HepG2 (cell line): ENCODE measurements around the gene SH2D2A. TPM values are rescaled to one million over a fixed set of nuclear protein-coding genes. Genes with fewer than 3 reads are reported as not detected.

Experiments used
- ATAC-seq: fragments of 200-7000 bp; cut with Tn5 transposase; 3 replicates; pipeline ENCODE4 v1.9.1; 2020; ENCODE audit warnings: mild to moderate bottlenecking, moderate library complexity
- BruUV-seq: library from RNA; stranded (reverse); fragments of 400-500 nt; replicated peaks from 2 replicates; lab custom pipeline; 2021; lab: Mats Ljungman, UMichigan
- CTCF ChIA-PET: fragments of 300-600 bp; formaldehyde crosslinking; extraction: SDS; loops from one replicate; lab custom pipeline; 2021; ENCODE audit warnings: low total read pairs, inconsistent platforms, low intra/inter-chr PET ratio; lab: Yijun Ruan, JAX
- POLR2A ChIA-PET: fragments of 350-600 bp; sonication (Branson Sonifier 250); formaldehyde crosslinking; loops from one replicate; lab custom pipeline; 2020; ENCODE audit warnings: antibody characterized with exemption, inconsistent platforms; lab: Yijun Ruan, JAX
- DNase-seq: peaks from one replicate; pipeline ENCODE4 v3.0.0-alpha.2; 2015; ENCODE audit warnings: low spot score
- FAIRE-seq: peaks from 3 replicates; lab custom pipeline; 2011; peaks lifted over from hg19 to GRCh38; lab: Jason Lieb, UNC
- H2AFZ ChIP-seq: one replicate; pipeline ENCODE4 v1.6.1; 2011; ENCODE audit warnings: low read length, inconsistent platforms
- H3K27ac ChIP-seq: fragments of 300-600 bp; 3 replicates; pipeline ENCODE4 v1.8.0; 2011; ENCODE audit warnings: mixed run types, mild to moderate bottlenecking, mixed read lengths, low read length, inconsistent platforms; ENCODE audit not compliant: insufficient read depth; ENCODE audit errors: extremely low read length
- H3K27me3 ChIP-seq, 2 experiments: fragments of 200-600 bp in 1 of 2; 2 replicates in 1 of 2; 3 replicates in 1 of 2; pipeline versions ENCODE4 v1.6.0 to v1.8.0; 2011; ENCODE audit warnings: low read length in 2 of 2, mild to moderate bottlenecking in 2 of 2, moderate library complexity in 2 of 2, inconsistent platforms in 1 of 2; ENCODE audit not compliant: insufficient read depth in 2 of 2, control insufficient read depth in 1 of 2
- H3K36me3 ChIP-seq, 2 experiments: fragments of 200-600 bp in 1 of 2; replicated peaks in 1 of 2; 2 replicates in 1 of 2; 3 replicates in 1 of 2; pipeline versions ENCODE4 v1.5.1 to v1.8.0; 2011; ENCODE audit warnings: low read length in 2 of 2, inconsistent platforms in 1 of 2; ENCODE audit not compliant: insufficient read depth in 2 of 2, control insufficient read depth in 1 of 2
- H3K4me1 ChIP-seq: 2 replicates; pipeline ENCODE4 v1.5.1; 2012; ENCODE audit warnings: low read length, inconsistent platforms; ENCODE audit not compliant: insufficient read depth
- H3K4me2 ChIP-seq: 2 replicates; pipeline ENCODE4 v1.6.0; 2011; ENCODE audit warnings: low read depth, low read length, inconsistent platforms
- H3K4me3 ChIP-seq, 3 experiments: fragments of 200-600 bp in 1 of 3; sonication (generic), shearing (Covaris generic) in 1 of 3; replicated peaks in 1 of 3; 2 replicates each; pipeline ENCODE4 v1.5.1; 2011 to 2016; ENCODE audit warnings: low read length in 3 of 3, inconsistent platforms in 2 of 3, low read depth in 2 of 3, mild to moderate bottlenecking in 2 of 3, control low read depth in 1 of 3, mixed read lengths in 1 of 3; ENCODE audit not compliant: insufficient read depth in 1 of 3
- H3K79me2 ChIP-seq: one replicate; pipeline ENCODE4 v1.6.1; 2011; ENCODE audit warnings: low read length, inconsistent platforms; ENCODE audit not compliant: insufficient read depth
- H3K9ac ChIP-seq: 2 replicates; pipeline ENCODE4 v1.6.0; 2011; ENCODE audit warnings: mild to moderate bottlenecking, low read depth, low read length, inconsistent platforms; ENCODE audit not compliant: insufficient read depth
- H3K9me3 ChIP-seq: 2 replicates; pipeline ENCODE4 v1.5.1; 2012; ENCODE audit warnings: mild to moderate bottlenecking, low read length
- H4K20me1 ChIP-seq: 2 replicates; pipeline ENCODE4 v1.6.0; 2011; ENCODE audit warnings: inconsistent platforms, mild to moderate bottlenecking, low read length, moderate library complexity; ENCODE audit not compliant: insufficient read depth
- AFF4 ChIP-seq: sonication (generic); formaldehyde crosslinking; IDR thresholded peaks from 2 replicates; pipeline ENCODE4 v1.4.0; 2020; ENCODE audit warnings: missing genetic modification reagents
- ATF7 ChIP-seq, 2 experiments: fragments of 450-650 bp in 1 of 2; sonication (generic) in 1 of 2; formaldehyde crosslinking in 1 of 2; IDR thresholded peaks; 2 replicates each; pipeline versions ENCODE4 v1.4.0 to v1.6.1; 2016 to 2020; ENCODE audit warnings: antibody characterized with exemption in 1 of 2, mild to moderate bottlenecking in 1 of 2, missing genetic modification reagents in 1 of 2
- CCDC6 ChIP-seq: sonication (generic); formaldehyde crosslinking; IDR thresholded peaks from 2 replicates; pipeline ENCODE4 v1.8.1; 2022; ENCODE audit warnings: mild to moderate bottlenecking, missing genetic modification reagents, moderate library complexity
- HDAC1 ChIP-seq: sonication (generic); formaldehyde crosslinking; IDR thresholded peaks from 2 replicates; pipeline ENCODE4 v1.5.1; 2020; ENCODE audit warnings: mild to moderate bottlenecking, missing genetic modification reagents
- ISL2 ChIP-seq: sonication (generic); formaldehyde crosslinking; IDR thresholded peaks from 2 replicates; pipeline ENCODE4 v1.5.0; 2020; ENCODE audit warnings: missing genetic modification reagents
- PPARG ChIP-seq: conservative IDR thresholded peaks from 2 replicates; pipeline ENCODE4 v1.6.1; 2016; ENCODE audit warnings: missing biosample characterization, missing genetic modification reagents
- RORA ChIP-seq: sonication (generic); formaldehyde crosslinking; IDR thresholded peaks from 2 replicates; pipeline ENCODE4 v1.5.0; 2020; ENCODE audit warnings: mild to moderate bottlenecking, missing genetic modification reagents, moderate library complexity
- SNAI1 ChIP-seq: sonication (generic); formaldehyde crosslinking; IDR thresholded peaks from 2 replicates; pipeline ENCODE4 v1.5.0; 2020; ENCODE audit warnings: mild to moderate bottlenecking, missing genetic modification reagents, borderline replicate concordance
- THAP8 ChIP-seq: sonication (generic); formaldehyde crosslinking; IDR thresholded peaks from 2 replicates; pipeline ENCODE4 v1.5.1; 2020; ENCODE audit warnings: missing genetic modification reagents, mild to moderate bottlenecking, borderline replicate concordance
- TP53 ChIP-seq: sonication (generic); formaldehyde crosslinking; conservative IDR thresholded peaks from 2 replicates; pipeline ENCODE4 v1.4.0; 2020; ENCODE audit warnings: missing genetic modification reagents
- YY1 ChIP-seq: IDR thresholded peaks from 2 replicates; pipeline ENCODE4 v1.6.1; 2011; ENCODE audit warnings: low read length, low read depth, moderate library complexity, mild to moderate bottlenecking; ENCODE audit not compliant: insufficient read depth, insufficient replicate concordance
- ZNF33A ChIP-seq: sonication (generic); formaldehyde crosslinking; IDR thresholded peaks from 2 replicates; pipeline ENCODE4 v1.5.1; 2020; ENCODE audit warnings: missing genetic modification reagents, mild to moderate bottlenecking, moderate library complexity, borderline replicate concordance
- ZNF768 ChIP-seq: sonication (generic); formaldehyde crosslinking; IDR thresholded peaks from 2 replicates; pipeline ENCODE4 v1.4.0; 2020; ENCODE audit warnings: missing genetic modification reagents
- WGBS: methylation state at CpG from one replicate; pipeline ENCODE4 v1.1.6; 2017; ENCODE audit warnings: low lambda C conversion rate; 5-methylcytosine and 5-hydroxymethylcytosine counted together
- in situ Hi-C: cut with HindIII; loops from 2 replicates; pipeline ENCODE4 v1.10.0; 2017; ENCODE audit warnings: low pct_unique_long_range_greater_than_20kb; ENCODE audit not compliant: extremely low pct_ligation_motif_present
- intact Hi-C: fragments of 100-400 bp; cut with micrococcal nuclease; formaldehyde crosslinking; loops from one replicate; pipeline ENCODE4 v1.10.0; 2022; ENCODE audit not compliant: unreplicated experiment
- polyA plus RNA-seq, 8 experiments: library from polyadenylated mRNA; depleted of rRNA in 3 of 8; stranded (reverse) in 7 of 8; unstranded in 1 of 8; fragments of >200 nt; fragmentation: Illumina TruSeq in 4 of 8; extraction: Trizol in 4 of 8; gene quantifications; 2 replicates each; pipeline versions ENCODE4 v1.2.1 to v1.2.3, GENCODE V29; 2011 to 2016; ENCODE audit warnings: low read depth in 4 of 8, missing spikeins in 1 of 8, mixed read lengths in 1 of 8; ENCODE audit not compliant: insufficient read depth in 1 of 8
- total RNA-seq, 5 experiments: library from RNA; depleted of rRNA; stranded (reverse); fragments of >200 nt; fragmentation: Illumina TruSeq; extraction: Trizol; gene quantifications; 2 replicates each; pipeline ENCODE4 v1.2.3, GENCODE V29; 2016; ENCODE audit warnings: low read depth in 1 of 5
- TF ChIP-seq, protein P1 (sequence below): sonication (generic); formaldehyde crosslinking; IDR thresholded peaks from 2 replicates; pipeline ENCODE4 v1.4.0; 2020; ENCODE audit warnings: missing genetic modification reagents
- TF ChIP-seq, protein P2 (sequence below): sonication (generic); formaldehyde crosslinking; IDR thresholded peaks from 2 replicates; pipeline ENCODE4 v1.5.1; 2020; ENCODE audit warnings: missing genetic modification reagents, mild to moderate bottlenecking, borderline replicate concordance

SH2D2A gene
- total and polyA plus RNA-seq, 2 of the 13 experiments (the other 11 are each of a cell fraction or from before 2014, with no cell fraction given): 0.57 to 0.73 TPM

DNA sequence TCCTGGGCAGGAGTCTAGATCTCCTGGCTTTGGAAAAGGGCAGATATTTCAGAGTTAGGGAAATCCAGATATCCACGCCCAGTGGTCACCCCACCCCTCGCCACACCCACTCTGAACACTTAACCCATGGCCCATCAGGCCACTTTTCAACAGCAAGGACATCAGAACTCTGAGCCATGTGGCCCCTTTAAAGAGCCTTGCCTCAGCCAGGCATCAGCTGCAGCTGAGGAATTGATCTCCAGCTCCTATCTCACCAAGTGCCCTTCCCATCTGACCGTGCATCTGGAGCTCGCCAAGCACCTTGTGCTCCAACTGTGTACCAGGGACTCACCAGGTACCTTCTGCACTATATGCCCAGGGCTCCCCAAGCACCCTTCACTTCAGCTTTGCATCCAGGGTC lies 20.2 kb upstream of the SH2D2A start (continued):
- TF ChIP-seq THAP8 (CRISPR knock-in tag) (no peak), ATF7 (IDR thresholded peaks at IDR 0.05) (no peak), ATF7 (CRISPR knock-in tag; IDR thresholded peaks at IDR 0.05) (no peak), CCDC6 (CRISPR knock-in tag) (no peak), ZNF768 (no peak)
- TF ChIP-seq, protein P1, sequence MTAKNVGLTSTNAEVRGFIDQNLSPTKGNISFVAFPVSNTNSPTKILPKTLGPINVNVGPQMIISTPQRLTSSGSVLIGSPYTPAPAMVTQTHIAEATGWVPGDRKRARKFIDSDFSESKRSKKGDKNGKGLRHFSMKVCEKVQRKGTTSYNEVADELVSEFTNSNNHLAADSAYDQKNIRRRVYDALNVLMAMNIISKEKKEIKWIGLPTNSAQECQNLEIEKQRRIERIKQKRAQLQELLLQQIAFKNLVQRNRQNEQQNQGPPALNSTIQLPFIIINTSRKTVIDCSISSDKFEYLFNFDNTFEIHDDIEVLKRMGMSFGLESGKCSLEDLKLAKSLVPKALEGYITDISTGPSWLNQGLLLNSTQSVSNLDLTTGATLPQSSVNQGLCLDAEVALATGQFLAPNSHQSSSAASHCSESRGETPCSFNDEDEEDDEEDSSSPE (CRISPR knock-in tag): no peak
- TF ChIP-seq, protein P2, sequence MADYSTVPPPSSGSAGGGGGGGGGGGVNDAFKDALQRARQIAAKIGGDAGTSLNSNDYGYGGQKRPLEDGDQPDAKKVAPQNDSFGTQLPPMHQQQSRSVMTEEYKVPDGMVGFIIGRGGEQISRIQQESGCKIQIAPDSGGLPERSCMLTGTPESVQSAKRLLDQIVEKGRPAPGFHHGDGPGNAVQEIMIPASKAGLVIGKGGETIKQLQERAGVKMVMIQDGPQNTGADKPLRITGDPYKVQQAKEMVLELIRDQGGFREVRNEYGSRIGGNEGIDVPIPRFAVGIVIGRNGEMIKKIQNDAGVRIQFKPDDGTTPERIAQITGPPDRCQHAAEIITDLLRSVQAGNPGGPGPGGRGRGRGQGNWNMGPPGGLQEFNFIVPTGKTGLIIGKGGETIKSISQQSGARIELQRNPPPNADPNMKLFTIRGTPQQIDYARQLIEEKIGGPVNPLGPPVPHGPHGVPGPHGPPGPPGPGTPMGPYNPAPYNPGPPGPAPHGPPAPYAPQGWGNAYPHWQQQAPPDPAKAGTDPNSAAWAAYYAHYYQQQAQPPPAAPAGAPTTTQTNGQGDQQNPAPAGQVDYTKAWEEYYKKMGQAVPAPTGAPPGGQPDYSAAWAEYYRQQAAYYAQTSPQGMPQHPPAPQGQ (CRISPR knock-in tag): no peak

DNA sequence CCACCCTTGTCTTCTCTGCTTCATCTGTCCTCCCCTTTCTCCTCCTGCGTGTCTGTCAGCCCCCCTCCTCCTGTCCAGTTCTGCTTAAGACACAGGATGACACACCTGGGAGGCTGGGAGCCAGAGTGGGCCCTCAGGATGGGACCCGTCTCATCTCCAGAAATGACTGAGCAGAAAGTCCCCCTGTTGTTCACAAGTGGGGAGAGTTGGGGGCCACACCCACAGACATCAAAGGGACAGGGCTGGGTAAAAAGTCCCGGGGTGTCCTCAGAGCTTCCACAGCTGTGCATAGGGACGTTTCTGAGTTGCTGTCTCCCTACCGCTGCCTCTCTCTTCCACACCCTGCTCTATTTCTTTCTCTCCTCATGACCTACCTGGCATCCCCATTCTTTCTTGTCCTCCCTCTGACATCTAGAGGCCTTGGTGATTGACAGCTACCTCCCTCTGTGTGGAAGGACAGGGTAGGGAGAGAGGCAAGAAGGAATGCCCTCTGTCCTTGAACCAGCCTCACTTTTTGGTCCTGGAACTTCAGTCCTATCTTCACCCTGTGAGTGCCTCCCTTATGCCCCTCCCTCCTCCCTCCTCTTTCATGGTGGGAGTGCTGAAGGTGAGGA lies 19.5 kb upstream of the SH2D2A start:
- FAIRE-seq (no peak), ATAC-seq (no peak), DNase-seq (no peak)
- 9% methylated on average over 4 of the region's 5 CpGs for WGBS
- 0 out of 2 replicates have a peak, but pooled peaks cover 5% of the 10 kb centered on the region for H4K20me1 ChIP-seq
- H3K4me2 ChIP-seq: no peak overlapping the region
- ChIA-PET CTCF (no interaction called here), POLR2A (no interaction called here)
- no peak overlapping the region for H3K9ac ChIP-seq
- no peak overlapping the region for H2AFZ ChIP-seq
- BruUV-seq: no TSS peak
- intact Hi-C loops: no loop called here
- no peaks in the 10 kb centered on the region for H3K4me1 ChIP-seq
- H3K9me3 ChIP-seq: no peaks in the 10 kb centered on the region
- no peak overlapping the region for H3K4me3 ChIP-seq
- H3K36me3 ChIP-seq: no peaks in the 10 kb centered on the region
- H3K79me2 ChIP-seq: no peaks in the 10 kb centered on the region
- in situ Hi-C loops: no loop called here
- H3K27me3 ChIP-seq: peaks cover 1 to 38% of the 10 kb centered on the region in 2 experiments; a peak in 3 of 5 replicates
- no peak overlapping the region for H3K27ac ChIP-seq
- TF ChIP-seq HDAC1 (CRISPR knock-in tag) (no peak), RORA (CRISPR knock-in tag) (no peak), TP53 (no peak), PPARG (CRISPR knock-in tag) (no peak), ISL2 (CRISPR knock-in tag) (no peak), AFF4 (no peak), SNAI1 (no peak), YY1 (no peak), ZNF33A (CRISPR knock-in tag) (no peak)
